Measurements from ENCODE around the gene MRPL52.

GRCh38 chr14:22824711-22825359 is 4.9 kb upstream of the MRPL52 start:
- TF ChIP-seq EZH2 (IDR thresholded peaks at IDR 0.05; ENCODE audit: insufficient read depth, poor library complexity, severe bottlenecking) (no peak), EZH2phosphoT487 (IDR thresholded peaks at IDR 0.05; ENCODE audit: insufficient read depth, low read depth) (no peak)

All from GM23248 (cell line).